ENCODE data around the gene SLC7A4. TPM values are rescaled to one million over a fixed set of nuclear protein-coding genes. Genes with fewer than 3 reads are reported as not detected.

The SLC7A4 gene
- total RNA-seq, 1 experiment from 2014 or later, result not detected

- no peak for DNase-seq (ENCODE audit: low read depth)
- in situ Hi-C loops (cut with HindIII; ENCODE audit: low pct_unique_long_range_greater_than_20kb, low sequenced_read_pairs), result no loop called here
These were observed 3.8 kb downstream of the SLC7A4 start for GRCh38 chr22:21028277-21029251.

- no peak for DNase-seq (ENCODE audit: low read depth)
- in situ Hi-C loops (cut with HindIII; ENCODE audit: low pct_unique_long_range_greater_than_20kb, low sequenced_read_pairs), result no loop called here
These were observed 5.3 kb downstream of the SLC7A4 start for GRCh38 chr22:21026783-21027692.

GRCh38 chr22:21025763-21026755, 6.3 kb downstream of the SLC7A4 start:
- in situ Hi-C loops (cut with HindIII; ENCODE audit: low pct_unique_long_range_greater_than_20kb, low sequenced_read_pairs), result no loop called here

GRCh38 chr22:21025266-21025665, 7.1 kb downstream of the SLC7A4 start:
- in situ Hi-C loops (cut with HindIII; ENCODE audit: low pct_unique_long_range_greater_than_20kb, low sequenced_read_pairs), result no loop called here
- DNase-seq (ENCODE audit: low read depth), result no peak

More at GRCh38 chr22:21025763-21026755, 6.3 kb downstream of the SLC7A4 start:
- DNase-seq (ENCODE audit: low read depth), result no peak

- in situ Hi-C loops (cut with HindIII; ENCODE audit: low pct_unique_long_range_greater_than_20kb, low sequenced_read_pairs), result no loop called here
- DNase-seq (ENCODE audit: low read depth), result no peak
These were observed 9.3 kb downstream of the SLC7A4 start for GRCh38 chr22:21022955-21023614.

GRCh38 chr22:21022507-21022906, 9.9 kb downstream of the SLC7A4 start:
- no peak for DNase-seq (ENCODE audit: low read depth)
- in situ Hi-C loops (cut with HindIII; ENCODE audit: low pct_unique_long_range_greater_than_20kb, low sequenced_read_pairs), result no loop called here

GRCh38 chr22:21020802-21021429, 11.4 kb downstream of the SLC7A4 start:
- in situ Hi-C loops (cut with HindIII; ENCODE audit: low pct_unique_long_range_greater_than_20kb, low sequenced_read_pairs), result no loop called here
- DNase-seq (ENCODE audit: low read depth), result no peak

- in situ Hi-C loops (cut with HindIII; ENCODE audit: low pct_unique_long_range_greater_than_20kb, low sequenced_read_pairs), result no loop called here
- DNase-seq (ENCODE audit: low read depth), result no peak
These were observed 14.0 kb downstream of the SLC7A4 start for GRCh38 chr22:21018314-21018713.

- in situ Hi-C loops (cut with HindIII; ENCODE audit: low pct_unique_long_range_greater_than_20kb, low sequenced_read_pairs), result no loop called here
- DNase-seq (ENCODE audit: low read depth), result no peak
These were observed 15.5 kb downstream of the SLC7A4 start for GRCh38 chr22:21016644-21017420.

- DNase-seq (ENCODE audit: low read depth), result no peak
- in situ Hi-C loops (cut with HindIII; ENCODE audit: low pct_unique_long_range_greater_than_20kb, low sequenced_read_pairs), result no loop called here
These were observed 16.8 kb downstream of the SLC7A4 start for GRCh38 chr22:21015466-21016006.

GRCh38 chr22:21014726-21015465, 17.5 kb downstream of the SLC7A4 start, which contains the start of gene P2RX6:
TSS of gene P2RX6 (plus strand) at chr22:21015165. CDS start at chr22:21015175, 10 bp downstream.
- in situ Hi-C loops (cut with HindIII; ENCODE audit: low pct_unique_long_range_greater_than_20kb, low sequenced_read_pairs), result no loop called here

GRCh38 chr22:21014202-21014725, 18.1 kb downstream of the SLC7A4 start:
- DNase-seq (ENCODE audit: low read depth), result peak; percentile 93
- in situ Hi-C loops (cut with HindIII; ENCODE audit: low pct_unique_long_range_greater_than_20kb, low sequenced_read_pairs), result no loop called here

More at GRCh38 chr22:21014726-21015465, 17.5 kb downstream of the SLC7A4 start, which contains the start of gene P2RX6:
- peak; percentile 72 for DNase-seq (ENCODE audit: low read depth)

- in situ Hi-C loops (cut with HindIII; ENCODE audit: low pct_unique_long_range_greater_than_20kb, low sequenced_read_pairs), result no loop called here
These were observed 18.6 kb downstream of the SLC7A4 start for GRCh38 chr22:21013657-21014201.

More at GRCh38 chr22:21013657-21014201, 18.6 kb downstream of the SLC7A4 start:
- DNase-seq (ENCODE audit: low read depth), result no peak

All from Caki2 (cell line).